ENCODE measurements around the gene EEF1AKMT1. TPM values are rescaled to one million over a fixed set of nuclear protein-coding genes. Genes with fewer than 3 reads are reported as not detected.

The EEF1AKMT1 gene
- total RNA-seq, 1 donor from 2014 or later: 9.4 TPM

GRCh38 chr13:20728579-20729311, 45.0 kb downstream of the EEF1AKMT1 start:
- Mint-ChIP-seq H3K27ac (ENCODE audit: unreplicated experiment) (no peak overlapping the region), H3K9me3 (ENCODE audit: low read depth) (no peaks in the 10 kb centered on the region), H3K4me3 (ENCODE audit: unreplicated experiment) (no peak overlapping the region), H3K27me3 (ENCODE audit: low read depth) (no peaks in the 10 kb centered on the region), H3K4me1 (ENCODE audit: low read depth) (peaks cover 6% of the 10 kb centered on the region), H3K36me3 (ENCODE audit: low read depth) (peaks cover 6% of the 10 kb centered on the region)
- no peak for DNase-seq (ENCODE audit: low spot score)
- no peak for TF ChIP-seq CTCF (IDR thresholded peaks at IDR 0.05)

- H3K27ac Mint-ChIP-seq (ENCODE audit: unreplicated experiment): no peak overlapping the region
- DNase-seq (ENCODE audit: low spot score): no peak
- no peaks in the 10 kb centered on the region for H3K27me3 Mint-ChIP-seq (ENCODE audit: low read depth)
- no peaks in the 10 kb centered on the region for H3K9me3 Mint-ChIP-seq (ENCODE audit: low read depth)
- peaks cover 6% of the 10 kb centered on the region for H3K36me3 Mint-ChIP-seq (ENCODE audit: low read depth)
- peaks cover 7% of the 10 kb centered on the region for H3K4me1 Mint-ChIP-seq (ENCODE audit: low read depth)
- no peak overlapping the region for H3K4me3 Mint-ChIP-seq (ENCODE audit: unreplicated experiment)
- no peak for TF ChIP-seq CTCF (IDR thresholded peaks at IDR 0.05)
Observed at GRCh38 chr13:20727856-20728255, 45.9 kb downstream of the EEF1AKMT1 start.

- H3K27me3 Mint-ChIP-seq (ENCODE audit: low read depth): no peaks in the 10 kb centered on the region
- H3K4me3 Mint-ChIP-seq (ENCODE audit: unreplicated experiment): peak overlapping the region; percentile 57
- no peaks in the 10 kb centered on the region for H3K36me3 Mint-ChIP-seq (ENCODE audit: low read depth)
- H3K27ac Mint-ChIP-seq (ENCODE audit: unreplicated experiment): peak overlapping the region; percentile 57
- DNase-seq (ENCODE audit: low spot score): no peak
- peak; percentile 39 for TF ChIP-seq CTCF (IDR thresholded peaks at IDR 0.05)
- no peaks in the 10 kb centered on the region for H3K9me3 Mint-ChIP-seq (ENCODE audit: low read depth)
- peaks cover 14% of the 10 kb centered on the region for H3K4me1 Mint-ChIP-seq (ENCODE audit: low read depth)
Observed at GRCh38 chr13:20721454-20722357, 52.1 kb downstream of the EEF1AKMT1 start.

- H3K4me1 Mint-ChIP-seq (ENCODE audit: low read depth): peaks cover 14% of the 10 kb centered on the region
- DNase-seq (ENCODE audit: low spot score): no peak
- H3K4me3 Mint-ChIP-seq (ENCODE audit: unreplicated experiment): no peak overlapping the region
- H3K36me3 Mint-ChIP-seq (ENCODE audit: low read depth): no peaks in the 10 kb centered on the region
- TF ChIP-seq CTCF (IDR thresholded peaks at IDR 0.05): no peak
- H3K27ac Mint-ChIP-seq (ENCODE audit: unreplicated experiment): no peak overlapping the region
- H3K27me3 Mint-ChIP-seq (ENCODE audit: low read depth): no peaks in the 10 kb centered on the region
- no peaks in the 10 kb centered on the region for H3K9me3 Mint-ChIP-seq (ENCODE audit: low read depth)
Observed at GRCh38 chr13:20721058-20721453, 52.7 kb downstream of the EEF1AKMT1 start.

GRCh38 chr13:20720499-20720898, 53.3 kb downstream of the EEF1AKMT1 start:
- Mint-ChIP-seq H3K36me3 (ENCODE audit: low read depth) (no peaks in the 10 kb centered on the region), H3K4me1 (ENCODE audit: low read depth) (peaks cover 14% of the 10 kb centered on the region), H3K9me3 (ENCODE audit: low read depth) (no peaks in the 10 kb centered on the region), H3K27me3 (ENCODE audit: low read depth) (no peaks in the 10 kb centered on the region), H3K4me3 (ENCODE audit: unreplicated experiment) (no peak overlapping the region), H3K27ac (ENCODE audit: unreplicated experiment) (no peak overlapping the region)
- TF ChIP-seq CTCF (IDR thresholded peaks at IDR 0.05): no peak
- no peak for DNase-seq (ENCODE audit: low spot score)
